GM21529 (cell line): ENCODE measurements around the gene NFIA.
"Not testable (repeated sequence)": the region's sequence is repeated elsewhere in the genome, so short reads cannot be mapped to it uniquely, and the experiment has no call there.

ENCODE experiments used
- ATAC-seq: cut with Tn5 transposase; IDR thresholded peaks from one replicate; pipeline ENCODE4 v1.9.1; 2021; ENCODE audit not compliant: unreplicated experiment

The NFIA gene

GRCh38 chr1:61446531-61446991 is 364.2 kb downstream of the NFIA start:
- ATAC-seq, result no peak

GRCh38 chr1:61447106-61447967 is 365.0 kb downstream of the NFIA start:
- no peak for ATAC-seq

- no peak for ATAC-seq
Observed at GRCh38 chr1:61447968-61448430, 365.6 kb downstream of the NFIA start.

- ATAC-seq, result no peak
Observed at GRCh38 chr1:61448914-61449313, 366.6 kb downstream of the NFIA start.

GRCh38 chr1:61449410-61449809 is 367.0 kb downstream of the NFIA start:
- no peak for ATAC-seq

- no peak for ATAC-seq
Observed at GRCh38 chr1:61450454-61450853, 368.1 kb downstream of the NFIA start.

- ATAC-seq, result no peak
Observed at GRCh38 chr1:61450872-61451571, 368.7 kb downstream of the NFIA start.

GRCh38 chr1:61451572-61451968 is 369.2 kb downstream of the NFIA start:
- no peak for ATAC-seq

GRCh38 chr1:61452176-61453035 is 370.0 kb downstream of the NFIA start:
- ATAC-seq, result no peak

- ATAC-seq, result peak; percentile 91
Observed at GRCh38 chr1:61453111-61453961, 371.0 kb downstream of the NFIA start.

GRCh38 chr1:61455400-61455799 is 373.0 kb downstream of the NFIA start:
- no peak for ATAC-seq

- ATAC-seq, result no peak
Observed at GRCh38 chr1:61457526-61458040, 375.2 kb downstream of the NFIA start.

GRCh38 chr1:61459345-61459744 is 377.0 kb downstream of the NFIA start:
- ATAC-seq, result no peak

GRCh38 chr1:61460191-61460590 is 377.8 kb downstream of the NFIA start:
- ATAC-seq, result no peak

GRCh38 chr1:61461406-61462384 is 379.3 kb downstream of the NFIA start:
- ATAC-seq, result no peak

GRCh38 chr1:61462628-61463027 is 380.3 kb downstream of the NFIA start:
- no peak for ATAC-seq

- ATAC-seq, result no peak
Observed at GRCh38 chr1:61463220-61463619, 380.9 kb downstream of the NFIA start.

- ATAC-seq, result not testable (repeated sequence)
Observed at GRCh38 chr1:61467836-61468235, 385.5 kb downstream of the NFIA start.

- ATAC-seq, result no peak
Observed at GRCh38 chr1:61469365-61469764, 387.0 kb downstream of the NFIA start.
